ENCODE results near the gene DCLRE1C. TPM values are rescaled to one million over a fixed set of nuclear protein-coding genes. Genes with fewer than 3 reads are reported as not detected.
"Not testable (repeated sequence)": the region's sequence is repeated elsewhere in the genome, so short reads cannot be mapped to it uniquely, and the experiment has no call there.

Gene DCLRE1C
- total RNA-seq (10 to 100 TPM in 2 of 9 donors, 1 to 10 TPM in 7; 2.9 to 13.4 (median 8.6) TPM), polyA plus RNA-seq (1 to 10 TPM; 1.8 to 8.5 (median 7.6) TPM)
- long read RNA-seq, donor 1, partial matches to known transcripts: 6 of 7 reads
- long read RNA-seq, donor 1, other reads (novel, unspliced or antisense): 0 of 7 reads
- long read RNA-seq, donor 2: 0 reads
- long read RNA-seq, donor 3, partial matches to known transcripts: 0 of 1 reads
- long read RNA-seq, donor 3, other reads (novel, unspliced or antisense): 0 of 1 reads
- long read RNA-seq, donor 4, partial matches to known transcripts: 2 of 7 reads
- long read RNA-seq, donor 4, other reads (novel, unspliced or antisense): 5 of 7 reads
- long read RNA-seq, donor 5, transcript DCLRE1C-209 (14 exons, 2,354 nt): major isoform, 9 of 32 reads
- long read RNA-seq, donor 5, partial matches to known transcripts: 1 of 32 reads
- long read RNA-seq, donor 5, other reads (novel, unspliced or antisense): 16 of 32 reads
- long read RNA-seq, donor 6, partial matches to known transcripts: 0 of 5 reads
- long read RNA-seq, donor 6, other reads (novel, unspliced or antisense): 2 of 5 reads
- long read RNA-seq, donor 7: 0 reads
- long read RNA-seq, donor 8, partial matches to known transcripts: 0 of 2 reads
- long read RNA-seq, donor 8, other reads (novel, unspliced or antisense): 0 of 2 reads
- long read RNA-seq, donor 9, partial matches to known transcripts: 0 of 1 reads
- long read RNA-seq, donor 9, other reads (novel, unspliced or antisense): 0 of 1 reads
- long read RNA-seq, donor 10, partial matches to known transcripts: 0 of 2 reads
- long read RNA-seq, donor 10, other reads (novel, unspliced or antisense): 0 of 2 reads

DNA sequence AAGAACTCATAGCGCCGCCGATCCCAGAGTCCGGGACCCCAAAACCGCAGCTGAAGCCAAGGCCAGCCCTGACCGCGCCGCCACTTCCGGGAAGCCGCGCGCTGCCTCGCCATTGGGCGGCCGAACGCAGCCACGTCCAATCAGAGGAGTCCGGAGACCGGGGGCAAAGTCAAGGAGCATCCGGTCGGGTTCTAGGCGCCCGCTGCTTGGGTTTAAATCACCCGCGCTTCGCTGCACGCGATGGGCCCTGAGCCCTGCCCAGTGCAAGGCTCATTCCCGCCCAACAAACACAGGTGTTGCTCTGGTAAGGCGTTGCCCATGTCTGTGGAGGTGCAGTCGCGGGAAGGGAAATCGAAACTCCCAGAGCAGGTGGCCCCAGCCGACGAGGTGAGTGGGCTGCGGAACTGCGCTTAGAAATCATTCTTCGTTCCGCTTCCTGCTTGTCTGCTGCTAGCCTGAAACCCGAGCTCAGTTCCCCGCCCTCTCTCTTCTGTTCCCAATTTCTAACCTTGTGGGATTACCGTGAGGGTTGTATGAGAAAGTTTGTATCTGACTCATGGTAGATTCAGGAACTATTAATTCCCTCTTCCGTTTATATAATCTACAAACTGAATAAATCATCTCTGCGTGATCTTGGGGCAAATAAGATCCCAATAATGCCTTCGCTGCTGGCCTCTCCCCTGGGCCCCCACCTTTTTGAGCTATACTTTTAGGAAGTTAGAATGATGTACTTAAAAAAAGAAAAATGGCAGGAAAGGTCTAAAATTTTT is at the start of gene DCLRE1C:
TSS of gene DCLRE1C (minus strand) at position 96 of the 770 bp plus-strand sequence. CDS start at position 10, 86 bp downstream.
- TF ChIP-seq, protein P1, sequence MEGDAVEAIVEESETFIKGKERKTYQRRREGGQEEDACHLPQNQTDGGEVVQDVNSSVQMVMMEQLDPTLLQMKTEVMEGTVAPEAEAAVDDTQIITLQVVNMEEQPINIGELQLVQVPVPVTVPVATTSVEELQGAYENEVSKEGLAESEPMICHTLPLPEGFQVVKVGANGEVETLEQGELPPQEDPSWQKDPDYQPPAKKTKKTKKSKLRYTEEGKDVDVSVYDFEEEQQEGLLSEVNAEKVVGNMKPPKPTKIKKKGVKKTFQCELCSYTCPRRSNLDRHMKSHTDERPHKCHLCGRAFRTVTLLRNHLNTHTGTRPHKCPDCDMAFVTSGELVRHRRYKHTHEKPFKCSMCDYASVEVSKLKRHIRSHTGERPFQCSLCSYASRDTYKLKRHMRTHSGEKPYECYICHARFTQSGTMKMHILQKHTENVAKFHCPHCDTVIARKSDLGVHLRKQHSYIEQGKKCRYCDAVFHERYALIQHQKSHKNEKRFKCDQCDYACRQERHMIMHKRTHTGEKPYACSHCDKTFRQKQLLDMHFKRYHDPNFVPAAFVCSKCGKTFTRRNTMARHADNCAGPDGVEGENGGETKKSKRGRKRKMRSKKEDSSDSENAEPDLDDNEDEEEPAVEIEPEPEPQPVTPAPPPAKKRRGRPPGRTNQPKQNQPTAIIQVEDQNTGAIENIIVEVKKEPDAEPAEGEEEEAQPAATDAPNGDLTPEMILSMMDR (IDR thresholded peaks at IDR 0.05): no peak
- TF ChIP-seq POLR2A (IDR thresholded peaks at IDR 0.05): peak in 1 of 2 donors; percentile 68

DNA sequence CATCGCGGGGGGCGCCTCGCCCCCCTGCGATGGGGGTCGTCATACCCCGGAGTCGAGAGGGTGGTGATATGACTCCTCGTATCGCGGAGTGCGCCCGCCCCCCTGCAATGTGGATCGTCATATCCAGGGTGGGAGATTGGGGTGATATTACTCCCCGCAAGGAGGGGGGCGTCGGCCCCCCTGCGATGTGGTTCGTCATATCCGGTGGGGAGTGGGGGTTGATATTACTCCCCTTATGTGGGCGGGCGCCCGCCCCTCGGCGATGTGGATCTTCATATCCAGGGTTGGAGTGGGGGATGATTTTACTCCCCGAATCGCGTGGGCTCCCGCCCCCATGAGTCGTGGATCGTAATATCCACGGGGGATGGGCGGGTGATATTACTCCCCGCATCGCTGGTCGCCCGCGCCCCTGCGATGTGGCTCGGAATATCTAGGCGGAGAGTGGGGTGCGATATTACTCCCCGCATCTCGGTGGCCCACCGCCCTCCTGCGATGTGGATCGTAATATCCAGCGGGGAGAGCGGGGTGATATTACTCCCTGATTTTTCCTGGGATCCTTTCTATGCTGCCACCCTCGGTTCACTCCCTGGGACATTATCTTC is 42.2 kb upstream of the DCLRE1C start:
- Histone ChIP-seq H3K9me3 (replicated peaks in 1 of 3) (no peaks in the 10 kb centered on the region), H3K27ac (no peak overlapping the region), H3K4me3 (no peak overlapping the region), H3K36me3 (replicated peaks in 1 of 2) (no peaks in the 10 kb centered on the region), H3K27me3 (no peaks in the 10 kb centered on the region), H3K4me1 (replicated peaks in 1 of 2) (no peaks in the 10 kb centered on the region)
- no peak for TF ChIP-seq POLR2A (IDR thresholded peaks at IDR 0.05)
- TF ChIP-seq, protein P1 (IDR thresholded peaks at IDR 0.05): no peak
- 65 to 88% (median 84%) methylated on average over 32 to 50 of the region's 50 CpGs for WGBS, 4 donors
- DNase-seq: no peak
- intact Hi-C loops (cut with DNase I): no loop called here

More for the DNA sequence above, at the start of gene DCLRE1C:
- intact Hi-C loops (cut with DNase I): loop anchor here in 1 of 2 donors (5.0 kb wide), 1 partner anchor 138 kb away; no protein-coding TSS in a partner anchor
- Histone ChIP-seq H3K4me3 (peak within 1 kb of the TSS; percentile 24 to 96 (median 62)), H3K27ac (peak within 1 kb of the TSS; percentile 76 to 95 (median 82)), H3K9me3 (replicated peaks in 1 of 3) (no peaks in the 10 kb centered on the region), H3K27me3 (no peaks in the 10 kb centered on the region), H3K36me3 (replicated peaks in 1 of 2) (no peaks in the 10 kb centered on the region), H3K4me1 (replicated peaks in 1 of 2) (peaks cover 8 to 19% of the 10 kb centered on the region in 2 donors)
- peak; percentile 90 to 94 (median 93) for DNase-seq
- 0% methylated on average over 29 to 45 of the region's 45 CpGs for WGBS, 4 donors

DNA sequence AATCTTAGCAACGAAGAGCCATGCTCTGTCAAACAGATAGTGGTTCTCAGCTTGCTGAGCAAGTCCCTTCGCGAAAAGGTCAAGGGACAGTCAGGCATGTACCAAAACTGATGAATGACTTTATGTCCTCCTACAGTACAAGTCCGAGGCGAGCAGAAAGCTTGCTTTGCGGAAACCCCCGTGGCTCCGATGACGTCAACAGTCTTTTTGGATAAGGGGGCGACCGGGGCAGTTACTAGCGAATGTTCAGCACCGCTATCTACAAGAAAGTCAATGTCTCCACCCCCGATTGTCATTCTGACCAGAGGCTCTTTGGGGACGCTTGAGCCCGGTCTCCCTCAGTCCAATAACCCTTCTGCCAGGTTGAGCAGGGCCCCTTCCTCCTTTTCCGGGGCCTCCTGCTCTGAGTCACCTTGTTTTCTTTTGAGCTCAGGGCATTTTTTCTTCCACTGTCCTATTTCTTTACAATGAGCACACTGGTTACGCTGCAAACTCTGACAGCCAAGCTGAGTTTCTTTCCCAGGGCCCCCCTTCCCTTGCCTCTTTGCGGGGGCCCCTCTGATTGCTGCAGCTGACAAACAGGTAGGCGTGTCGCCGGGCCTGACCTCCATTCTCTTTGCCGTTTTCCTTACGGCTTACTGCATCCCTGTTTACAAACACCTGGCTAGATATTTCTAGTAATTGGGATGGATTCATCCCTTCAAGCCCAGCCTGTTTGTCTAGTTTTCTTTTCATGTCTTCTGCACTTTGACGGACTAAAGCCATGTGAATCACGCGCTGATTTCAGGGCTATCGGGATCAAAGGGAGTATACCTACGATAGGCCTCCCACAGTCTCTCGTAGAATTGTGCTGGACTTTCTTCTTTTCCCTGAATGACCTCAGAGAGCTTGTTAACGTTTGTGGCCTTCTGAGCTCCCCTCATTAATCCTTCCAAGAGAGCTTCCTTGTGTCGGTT is 39.9 kb upstream of the DCLRE1C start:
- H3K4me3 ChIP-seq; H3K36me3 ChIP-seq (replicated peaks in 1 of 2); intact Hi-C loops (cut with DNase I); H3K27ac ChIP-seq; H3K27me3 ChIP-seq; H3K4me1 ChIP-seq (replicated peaks in 1 of 2); DNase-seq; H3K9me3 ChIP-seq (replicated peaks in 1 of 3): not testable (repeated sequence)
- WGBS, 4 donors: 62 to 70% (median 66%) methylated on average over 31 to 32 of the region's 32 CpGs

DNA sequence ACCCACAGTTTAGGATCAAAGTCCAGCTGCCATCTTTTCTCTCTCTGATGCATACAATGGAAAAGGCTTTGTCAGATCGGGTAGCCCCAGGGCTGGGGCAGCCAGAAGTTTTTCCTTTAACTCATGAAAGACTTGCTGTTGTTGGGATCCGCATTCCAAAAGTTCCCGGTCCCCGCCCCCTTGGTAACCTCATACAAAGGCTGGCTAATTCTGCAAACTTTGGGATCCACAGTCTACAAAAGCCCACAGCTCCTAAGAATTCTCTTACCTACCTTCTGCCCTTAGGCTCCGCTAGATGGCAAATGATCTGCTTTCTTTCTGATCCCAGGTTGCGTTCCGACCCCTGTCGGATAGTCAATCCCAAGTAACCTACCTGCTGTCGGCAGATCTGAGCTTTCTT is 38.4 kb upstream of the DCLRE1C start:
- H3K36me3 ChIP-seq (replicated peaks in 1 of 2); H3K4me1 ChIP-seq (replicated peaks in 1 of 2); DNase-seq; H3K27me3 ChIP-seq; H3K9me3 ChIP-seq (replicated peaks in 1 of 3); intact Hi-C loops (cut with DNase I); H3K27ac ChIP-seq; H3K4me3 ChIP-seq: not testable (repeated sequence)
- WGBS, 4 donors: 83 to 93% (median 91%) methylated on average over 9 of the region's 9 CpGs

Measured in adrenal gland (tissue), 19 donors.